A673 (cell line): ENCODE data around the gene FYCO1.

Experiments
- EZH2 ChIP-seq: fragments of 200-600 bp; sonication (generic); IDR thresholded peaks from 2 replicates; pipeline ENCODE4 v1.6.1; 2017; ENCODE audit warnings: borderline replicate concordance, low read depth, mild to moderate bottlenecking, mixed read lengths, antibody characterized with exemption, low read length; ENCODE audit not compliant: poor library complexity, severe bottlenecking
- TF ChIP-seq, protein P1 (sequence below): fragments of 300-800, 200-600 bp; sonication (generic); conservative IDR thresholded peaks from 2 replicates; pipeline ENCODE4 v1.5.1; 2017; ENCODE audit warnings: low read depth, mild to moderate bottlenecking, antibody characterized with exemption, low read length, moderate library complexity, mixed read lengths

DNA sequence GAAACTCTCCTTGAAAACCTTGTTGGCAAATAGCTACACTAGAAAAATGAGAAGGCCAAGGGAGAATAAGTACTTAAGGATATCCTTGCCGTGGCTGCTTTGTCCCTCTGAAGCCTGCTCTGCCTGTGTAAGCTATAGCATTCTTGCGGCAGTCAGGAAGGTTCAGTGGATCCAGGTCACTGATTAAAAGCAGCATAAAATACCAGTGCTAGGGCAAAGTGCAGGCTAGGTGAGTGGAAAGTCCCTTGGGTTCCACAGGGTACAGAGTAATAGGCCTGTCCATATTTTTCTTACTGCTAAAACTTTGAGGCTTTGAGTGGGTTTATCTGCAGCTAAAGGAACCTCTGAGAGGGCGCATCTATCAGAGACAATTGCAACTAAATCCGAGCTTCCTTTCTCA is 42.1 kb downstream of the FYCO1 start:
- TF ChIP-seq, protein P1, sequence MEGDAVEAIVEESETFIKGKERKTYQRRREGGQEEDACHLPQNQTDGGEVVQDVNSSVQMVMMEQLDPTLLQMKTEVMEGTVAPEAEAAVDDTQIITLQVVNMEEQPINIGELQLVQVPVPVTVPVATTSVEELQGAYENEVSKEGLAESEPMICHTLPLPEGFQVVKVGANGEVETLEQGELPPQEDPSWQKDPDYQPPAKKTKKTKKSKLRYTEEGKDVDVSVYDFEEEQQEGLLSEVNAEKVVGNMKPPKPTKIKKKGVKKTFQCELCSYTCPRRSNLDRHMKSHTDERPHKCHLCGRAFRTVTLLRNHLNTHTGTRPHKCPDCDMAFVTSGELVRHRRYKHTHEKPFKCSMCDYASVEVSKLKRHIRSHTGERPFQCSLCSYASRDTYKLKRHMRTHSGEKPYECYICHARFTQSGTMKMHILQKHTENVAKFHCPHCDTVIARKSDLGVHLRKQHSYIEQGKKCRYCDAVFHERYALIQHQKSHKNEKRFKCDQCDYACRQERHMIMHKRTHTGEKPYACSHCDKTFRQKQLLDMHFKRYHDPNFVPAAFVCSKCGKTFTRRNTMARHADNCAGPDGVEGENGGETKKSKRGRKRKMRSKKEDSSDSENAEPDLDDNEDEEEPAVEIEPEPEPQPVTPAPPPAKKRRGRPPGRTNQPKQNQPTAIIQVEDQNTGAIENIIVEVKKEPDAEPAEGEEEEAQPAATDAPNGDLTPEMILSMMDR = no peak
- no peak for TF ChIP-seq EZH2
